Measurements from ENCODE around the gene CTU1.

GRCh38 chr19:51096473-51097165 lies 11.6 kb downstream of the CTU1 start:
- TF ChIP-seq POLR2A (IDR thresholded peaks at IDR 0.05) (no peak), CTCF (IDR thresholded peaks at IDR 0.05) (peak in 4 of 7 experiments; percentile 12 to 39 (median 30))

Measured in body of pancreas (tissue), 4 donors.